Keratinocyte (primary cell): ENCODE data around the gene SF3A1. TPM values are rescaled to one million over a fixed set of nuclear protein-coding genes. Genes with fewer than 3 reads are reported as not detected.

Experiments used
- DNase-seq: peaks from one replicate; pipeline ENCODE4 v3.0.0-alpha.2; 2011; ENCODE audit warnings: low read depth, missing footprints, low spot score
- FAIRE-seq: peaks from 2 replicates; lab custom pipeline; 2011; peaks lifted over from hg19 to GRCh38; lab: Jason Lieb, UNC
- H2AFZ ChIP-seq: 2 replicates; pipeline ENCODE4 v1.6.0; 2012; ENCODE audit warnings: low read length, control low read depth, inconsistent platforms; ENCODE audit not compliant: control insufficient read depth
- H3K27ac ChIP-seq: 2 replicates; pipeline ENCODE4 v1.5.1; 2011; ENCODE audit warnings: low read length; ENCODE audit not compliant: control insufficient read depth, insufficient read depth
- H3K27me3 ChIP-seq: 3 replicates; pipeline ENCODE4 v1.6.0; 2011; ENCODE audit warnings: low read length; ENCODE audit not compliant: control insufficient read depth, insufficient read depth; ENCODE audit errors: extremely low read depth
- H3K36me3 ChIP-seq, 2 experiments: 2 replicates in 1 of 2; 3 replicates in 1 of 2; pipeline ENCODE4 v1.5.1; 2011; ENCODE audit warnings: low read length in 2 of 2, mild to moderate bottlenecking in 1 of 2; ENCODE audit not compliant: control insufficient read depth in 2 of 2, insufficient read depth in 2 of 2; ENCODE audit errors: extremely low read depth in 1 of 2
- H3K4me1 ChIP-seq: 3 replicates; pipeline ENCODE4 v1.5.1; 2011; ENCODE audit warnings: low read length; ENCODE audit not compliant: control insufficient read depth, insufficient read depth; ENCODE audit errors: extremely low read depth
- H3K4me2 ChIP-seq: 3 replicates; pipeline ENCODE4 v1.6.0; 2011; ENCODE audit warnings: low read depth, low read length; ENCODE audit not compliant: control insufficient read depth, insufficient read depth; ENCODE audit errors: extremely low read depth
- H3K4me3 ChIP-seq, 3 experiments: fragments of 200-600 bp in 1 of 3; sonication (generic) in 1 of 3; 2 replicates in 2 of 3; 3 replicates in 1 of 3; pipeline ENCODE4 v1.5.1; 2011 to 2016; ENCODE audit warnings: low read length in 3 of 3, mild to moderate bottlenecking in 3 of 3, control low read depth in 2 of 3, inconsistent platforms in 1 of 3, low read depth in 1 of 3, mixed read lengths in 1 of 3, mixed run types in 1 of 3, moderate library complexity in 1 of 3; ENCODE audit not compliant: control insufficient read depth in 2 of 3, insufficient read depth in 2 of 3; ENCODE audit errors: extremely low read depth in 1 of 3
- H3K79me2 ChIP-seq: 2 replicates; pipeline ENCODE4 v1.6.0; 2012; ENCODE audit warnings: low read length; ENCODE audit not compliant: control insufficient read depth, insufficient read depth
- H3K9ac ChIP-seq: 3 replicates; pipeline ENCODE4 v1.6.0; 2011; ENCODE audit warnings: low read length; ENCODE audit not compliant: control insufficient read depth, insufficient read depth; ENCODE audit errors: extremely low read depth
- H3K9me1 ChIP-seq: 3 replicates; pipeline ENCODE4 v1.6.0; 2011; ENCODE audit warnings: low read length; ENCODE audit not compliant: control insufficient read depth, insufficient read depth; ENCODE audit errors: extremely low read depth
- H3K9me3 ChIP-seq: 2 replicates; pipeline ENCODE4 v1.5.1; 2012; ENCODE audit warnings: low read depth, low read length; ENCODE audit not compliant: control insufficient read depth
- H4K20me1 ChIP-seq: 3 replicates; pipeline ENCODE4 v1.6.0; 2011; ENCODE audit warnings: low read length; ENCODE audit not compliant: control insufficient read depth, insufficient read depth; ENCODE audit errors: extremely low read depth
- EZH2 ChIP-seq: IDR thresholded peaks from one replicate; pipeline ENCODE4 v1.6.1; 2012; ENCODE audit warnings: inconsistent platforms, mild to moderate bottlenecking, low read length, moderate library complexity
- dilution Hi-C: fragments of 300-500 bp; cut with MboI; formaldehyde crosslinking; loops from one replicate; pipeline ENCODE4 v1.7.0; 2020; ENCODE audit warnings: low sequenced_read_pairs; ENCODE audit not compliant: extremely low pct_ligation_motif_present
- polyA plus RNA-seq, 5 experiments: library from polyadenylated mRNA; depleted of rRNA in 3 of 5; stranded (reverse) in 3 of 5; stranded (forward) in 1 of 5; unstranded in 1 of 5; fragments of >200 nt; gene quantifications; 1 replicate in 1 of 5; 2 replicates in 3 of 5; 3 replicates in 1 of 5; pipeline versions ENCODE4 v1.2.1 to v1.2.3, GENCODE V29; 2011 to 2012; ENCODE audit warnings: missing spikeins in 2 of 5, low read depth in 1 of 5, low replicate concordance in 1 of 5
- TF ChIP-seq, protein P1 (sequence below), 3 experiments: IDR thresholded peaks in 1 of 3; conservative IDR thresholded peaks in 1 of 3; optimal IDR thresholded peaks in 1 of 3; 2 replicates in 2 of 3; 3 replicates in 1 of 3; pipeline versions ENCODE3 to v1.5.1; 2011; ENCODE audit warnings: low read length in 3 of 3, mild to moderate bottlenecking in 3 of 3, moderate library complexity in 2 of 3, control low read depth in 1 of 3, inconsistent platforms in 1 of 3; ENCODE audit not compliant: insufficient read depth in 2 of 3; ENCODE audit errors: extremely low read depth in 1 of 3

Gene SF3A1
- polyA plus RNA-seq, 1 donor (not counting 4 experiments of a cell fraction or from before 2014, with no cell fraction given): 34.2 TPM

DNA sequence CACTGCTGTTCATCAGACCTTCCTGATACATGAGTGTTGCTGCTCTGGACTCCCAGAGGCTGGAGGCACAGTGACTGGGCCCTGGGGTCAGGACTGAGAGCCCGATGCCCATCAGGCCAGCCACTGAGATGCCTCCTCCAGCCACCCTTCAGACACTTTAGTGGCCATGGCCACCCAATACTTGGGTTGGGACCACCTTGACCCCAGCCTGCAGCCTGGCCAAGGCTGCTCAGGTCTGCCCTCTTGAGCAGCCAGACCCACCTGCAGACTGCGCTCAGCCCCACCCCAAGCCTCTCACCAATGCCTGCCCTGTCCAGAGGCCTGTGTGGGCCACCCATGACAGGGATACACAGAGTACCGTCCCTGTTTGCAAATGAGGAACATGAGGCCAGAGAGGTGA, 26.4 kb upstream of the SF3A1 start:
- no peaks in the 10 kb centered on the region for H4K20me1 ChIP-seq
- DNase-seq (no peak), FAIRE-seq (no peak)
- no peak overlapping the region for H2AFZ ChIP-seq
- peaks cover 8% of the 10 kb centered on the region for H3K4me1 ChIP-seq
- peaks cover 3 to 19% of the 10 kb centered on the region in 2 experiments for H3K36me3 ChIP-seq
- H3K4me2 ChIP-seq: no peak overlapping the region
- dilution Hi-C loops: no loop called here
- no peaks in the 10 kb centered on the region for H3K27me3 ChIP-seq
- H3K9me3 ChIP-seq: no peaks in the 10 kb centered on the region
- no peak overlapping the region for H3K4me3 ChIP-seq
- no peak overlapping the region for H3K9ac ChIP-seq
- H3K27ac ChIP-seq: no peak overlapping the region
- H3K79me2 ChIP-seq: no peaks in the 10 kb centered on the region
- TF ChIP-seq, protein P1, sequence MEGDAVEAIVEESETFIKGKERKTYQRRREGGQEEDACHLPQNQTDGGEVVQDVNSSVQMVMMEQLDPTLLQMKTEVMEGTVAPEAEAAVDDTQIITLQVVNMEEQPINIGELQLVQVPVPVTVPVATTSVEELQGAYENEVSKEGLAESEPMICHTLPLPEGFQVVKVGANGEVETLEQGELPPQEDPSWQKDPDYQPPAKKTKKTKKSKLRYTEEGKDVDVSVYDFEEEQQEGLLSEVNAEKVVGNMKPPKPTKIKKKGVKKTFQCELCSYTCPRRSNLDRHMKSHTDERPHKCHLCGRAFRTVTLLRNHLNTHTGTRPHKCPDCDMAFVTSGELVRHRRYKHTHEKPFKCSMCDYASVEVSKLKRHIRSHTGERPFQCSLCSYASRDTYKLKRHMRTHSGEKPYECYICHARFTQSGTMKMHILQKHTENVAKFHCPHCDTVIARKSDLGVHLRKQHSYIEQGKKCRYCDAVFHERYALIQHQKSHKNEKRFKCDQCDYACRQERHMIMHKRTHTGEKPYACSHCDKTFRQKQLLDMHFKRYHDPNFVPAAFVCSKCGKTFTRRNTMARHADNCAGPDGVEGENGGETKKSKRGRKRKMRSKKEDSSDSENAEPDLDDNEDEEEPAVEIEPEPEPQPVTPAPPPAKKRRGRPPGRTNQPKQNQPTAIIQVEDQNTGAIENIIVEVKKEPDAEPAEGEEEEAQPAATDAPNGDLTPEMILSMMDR (optimal IDR thresholded peaks at IDR 0.05 in 1 of 3, IDR thresholded peaks at IDR 0.05 in 1 of 3, conservative IDR thresholded peaks at IDR 0.05 in 1 of 3; ENCODE audit: extremely low read depth in 1 of 3, insufficient read depth in 2 of 3, low read length in 3 of 3): no peak
- no peak for TF ChIP-seq EZH2
- no peaks in the 10 kb centered on the region for H3K9me1 ChIP-seq

DNA sequence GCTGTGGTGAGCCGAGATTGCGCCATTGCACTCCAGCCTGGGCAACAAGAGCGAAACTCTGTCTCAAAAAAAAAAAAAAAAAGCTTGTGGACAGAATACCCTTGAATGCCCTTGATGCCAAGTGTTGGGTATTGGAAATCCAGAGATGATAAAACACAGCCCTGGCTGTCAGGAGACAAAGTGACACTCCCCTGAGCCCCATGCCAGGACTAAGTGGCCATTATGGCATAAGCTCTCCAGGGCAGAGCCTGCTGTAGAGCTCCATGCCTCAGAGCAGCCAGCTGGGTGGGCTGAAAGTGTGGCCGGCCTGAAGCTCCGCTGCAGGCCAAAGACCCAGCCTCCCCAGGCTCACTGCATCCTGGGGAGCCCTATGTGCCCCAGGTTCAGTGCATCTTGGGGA, 25.6 kb upstream of the SF3A1 start:
- FAIRE-seq: no peak
- dilution Hi-C loops: no loop called here
- no peak overlapping the region for H3K4me3 ChIP-seq

More for the DNA sequence above, 25.6 kb upstream of the SF3A1 start:
- H3K9ac ChIP-seq: no peak overlapping the region
- no peaks in the 10 kb centered on the region for H3K79me2 ChIP-seq
- H3K9me3 ChIP-seq: no peaks in the 10 kb centered on the region
- H3K27ac ChIP-seq: no peak overlapping the region
- H3K9me1 ChIP-seq: no peaks in the 10 kb centered on the region
- H3K36me3 ChIP-seq: peaks cover 3 to 24% of the 10 kb centered on the region in 2 experiments
- TF ChIP-seq, protein P1 (optimal IDR thresholded peaks at IDR 0.05 in 1 of 3, IDR thresholded peaks at IDR 0.05 in 1 of 3, conservative IDR thresholded peaks at IDR 0.05 in 1 of 3; ENCODE audit: extremely low read depth in 1 of 3, insufficient read depth in 2 of 3, low read length in 3 of 3): no peak
- TF ChIP-seq EZH2: no peak
- no peaks in the 10 kb centered on the region for H3K27me3 ChIP-seq
- H4K20me1 ChIP-seq: no peaks in the 10 kb centered on the region
- H3K4me1 ChIP-seq: peaks cover 6% of the 10 kb centered on the region
- H3K4me2 ChIP-seq: no peak overlapping the region
- H2AFZ ChIP-seq: no peak overlapping the region
- no peak for DNase-seq
